Measurements from ENCODE around the gene C15orf39. TPM values are rescaled to one million over a fixed set of nuclear protein-coding genes. Genes with fewer than 3 reads are reported as not detected.

C15orf39 gene
- total and polyA plus RNA-seq, 2 of the 13 experiments (the other 11 are each of a cell fraction or from before 2014, with no cell fraction given), result 6.2 to 13.5 TPM

GRCh38 chr15:75197062-75197630 is 4.5 kb upstream of the C15orf39 start (continued):
- no peak for TF ChIP-seq ZNF770 (CRISPR knock-in tag; IDR thresholded peaks at IDR 0.05)

GRCh38 chr15:75198560-75199356 is 2.9 kb upstream of the C15orf39 start:
- H3K9ac ChIP-seq (ENCODE audit: insufficient read depth, low read depth, low read length), result peak overlapping the region; percentile 51
- peak overlapping the region; percentile 55 for H3K27ac ChIP-seq (ENCODE audit: extremely low read length, insufficient read depth, low read length)
- 22% methylated on average over 3 of the region's 3 CpGs for WGBS (ENCODE audit: low lambda C conversion rate)
- H3K4me2 ChIP-seq (ENCODE audit: low read depth, low read length), result peak overlapping the region; percentile 98
- peaks cover 12% of the 10 kb centered on the region for H4K20me1 ChIP-seq (ENCODE audit: insufficient read depth, low read length)
- peaks cover 62% of the 10 kb centered on the region for H3K4me1 ChIP-seq (ENCODE audit: insufficient read depth, low read length)
- CTCF ChIA-PET (ENCODE audit: low intra/inter-chr PET ratio, low total read pairs), result no interaction called here
- peaks cover 30% of the 10 kb centered on the region for H3K79me2 ChIP-seq (ENCODE audit: insufficient read depth, low read length)
- POLR2A ChIA-PET, result interaction anchor here (0.6 to 6.8 kb wide), 14 partner anchors 9 to 176 kb away, joined by 3 to 151 read pairs (median 4); partner anchors contain the start of genes MAN2C1 and PPCDC
- BruUV-seq (replicated peaks), result no TSS peak
- peak overlapping the region in 2 of 3 experiments; percentile 33 to 98; a peak in 3 of 6 replicates for H3K4me3 ChIP-seq (replicated peaks in 1 of 3; ENCODE audit: insufficient read depth in 1 of 3, low read depth in 2 of 3, low read length in 3 of 3)
- FAIRE-seq, result peak; percentile 93
- in situ Hi-C loops (cut with HindIII; ENCODE audit: extremely low pct_ligation_motif_present, low pct_unique_long_range_greater_than_20kb) (no loop called here), intact Hi-C loops (cut with micrococcal nuclease; ENCODE audit: unreplicated experiment) (loop anchor here (2.0 kb wide), 1 partner anchor 16 kb away; no protein-coding TSS in a partner anchor)
- peak; percentile 95 for DNase-seq (ENCODE audit: low spot score)
- peak overlapping the region; percentile 65 for H2AFZ ChIP-seq (ENCODE audit: low read length)
- H3K9me3 ChIP-seq (ENCODE audit: low read length), result no peaks in the 10 kb centered on the region
- H3K27me3 ChIP-seq (ENCODE audit: control insufficient read depth in 1 of 2, insufficient read depth in 2 of 2, low read length in 2 of 2), result no peaks in the 10 kb centered on the region; a peak in 1 of 5 replicates
- ATAC-seq, result peak; percentile 73
- no peaks in the 10 kb centered on the region for H3K36me3 ChIP-seq (replicated peaks in 1 of 2; ENCODE audit: control insufficient read depth in 1 of 2, insufficient read depth in 2 of 2, low read length in 2 of 2)
- peak; percentile 39; the same call in 1 of the 2 replicates for TF ChIP-seq ZNF574 (CRISPR knock-in tag; IDR thresholded peaks at IDR 0.05)
- peak; percentile 97 for TF ChIP-seq DRAP1 (CRISPR knock-in tag; IDR thresholded peaks at IDR 0.05)
- TF ChIP-seq ZNF143 (CRISPR knock-in tag; IDR thresholded peaks at IDR 0.05), result no peak
- TF ChIP-seq NCOA1 (CRISPR knock-in tag; IDR thresholded peaks at IDR 0.05), result no peak
- no peak for TF ChIP-seq ZBTB7B (CRISPR knock-in tag; IDR thresholded peaks at IDR 0.05)
- peak; percentile 78 for TF ChIP-seq SAP130 (CRISPR knock-in tag; IDR thresholded peaks at IDR 0.05; ENCODE audit: low read depth)
- 0 out of 2 replicates have a peak, but pooled peaks have one; percentile 41 for TF ChIP-seq ZFP90 (CRISPR knock-in tag; IDR thresholded peaks at IDR 0.05; ENCODE audit: borderline replicate concordance)
- no peak for TF ChIP-seq ZNF782 (CRISPR knock-in tag; IDR thresholded peaks at IDR 0.05; ENCODE audit: borderline replicate concordance)
- no peak for TF ChIP-seq ZNF484 (CRISPR knock-in tag; IDR thresholded peaks at IDR 0.05; ENCODE audit: borderline replicate concordance, low read depth)
- TF ChIP-seq ZNF432 (CRISPR knock-in tag; IDR thresholded peaks at IDR 0.05; ENCODE audit: borderline replicate concordance), result no peak
- no peak for TF ChIP-seq CSRNP2 (CRISPR knock-in tag; conservative IDR thresholded peaks at IDR 0.05; ENCODE audit: low read depth)
- TF ChIP-seq ZMYM4 (CRISPR knock-in tag; IDR thresholded peaks at IDR 0.05), result peak; percentile 53; the same call in 1 of the 2 replicates
- 0 out of 2 replicates have a peak, but pooled peaks have one; percentile 41 for TF ChIP-seq BRCA1 (CRISPR knock-in tag; IDR thresholded peaks at IDR 0.05)

Data from HepG2 (cell line).